H7 (cell line): ENCODE data around the gene SRBD1. TPM values are rescaled to one million over a fixed set of nuclear protein-coding genes. Genes with fewer than 3 reads are reported as not detected.
A peak's percentile ranks its signal among the peaks of the same experiment; 100 is the strongest.
"Not testable (repeated sequence)": the region's sequence is repeated elsewhere in the genome, so short reads cannot be mapped to it uniquely, and the experiment has no call there.

Experiments used
- DNase-seq: peaks from one replicate; pipeline ENCODE4 v3.0.0; 2012
- H3K27me3 ChIP-seq: 2 replicates; pipeline ENCODE4 v1.6.0; 2011; ENCODE audit warnings: mild to moderate bottlenecking, low read length; ENCODE audit not compliant: control insufficient read depth, insufficient read depth
- H3K36me3 ChIP-seq: replicated peaks from 2 replicates; pipeline ENCODE4 v1.5.1; 2011; ENCODE audit warnings: low read length; ENCODE audit not compliant: control insufficient read depth, insufficient read depth
- H3K4me3 ChIP-seq: 2 replicates; pipeline ENCODE4 v1.5.1; 2011; ENCODE audit warnings: low read depth, mild to moderate bottlenecking, control low read depth, low read length, moderate library complexity; ENCODE audit not compliant: insufficient read depth
- total RNA-seq: library from RNA; depleted of rRNA; stranded (reverse); fragments of >200 nt; shearing (Covaris generic); gene quantifications from 2 replicates; pipeline ENCODE4 v1.2.3, GENCODE V29; 2014

Gene SRBD1
- total RNA-seq, 1 experiment from 2014 or later, result 22.2 TPM

DNA sequence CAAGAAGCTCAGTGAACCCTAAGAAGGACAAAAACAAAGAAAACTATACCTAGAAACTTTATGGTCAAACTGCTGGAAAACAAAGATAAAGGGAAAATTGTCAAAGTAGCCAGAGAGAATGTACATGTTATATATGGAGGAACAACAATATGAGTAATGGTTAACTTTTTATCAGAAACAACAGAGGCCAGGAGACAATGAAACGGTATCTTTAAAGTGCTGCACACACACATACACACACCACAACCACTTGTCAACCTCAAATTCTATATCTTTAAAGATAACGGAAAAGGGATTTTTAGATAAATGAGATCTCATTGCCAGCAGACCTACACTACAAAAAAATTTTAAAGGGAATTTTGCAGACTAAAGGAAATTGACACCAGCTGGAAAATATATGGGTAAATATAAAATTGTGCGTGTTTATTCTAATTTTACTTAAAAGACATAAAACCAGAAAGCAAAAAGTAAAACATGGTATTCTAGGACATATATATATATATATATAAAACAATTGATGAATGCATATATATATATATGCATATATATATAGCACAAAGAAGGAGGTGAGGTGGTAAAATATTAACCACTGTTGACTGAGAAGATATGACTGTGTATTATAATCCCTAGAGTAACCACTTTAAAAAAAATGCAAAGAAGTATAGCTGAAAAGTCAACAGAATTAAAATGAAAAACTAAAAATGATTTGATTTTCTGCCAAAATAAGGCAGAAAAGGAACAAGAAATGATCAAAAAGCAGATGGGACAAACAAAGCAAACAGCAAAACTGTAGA, 172.0 kb downstream of the SRBD1 start:
- H3K4me3 ChIP-seq, result no peak overlapping the region
- no peaks in the 10 kb centered on the region for H3K27me3 ChIP-seq
- no peak for DNase-seq
- no peaks in the 10 kb centered on the region for H3K36me3 ChIP-seq

DNA sequence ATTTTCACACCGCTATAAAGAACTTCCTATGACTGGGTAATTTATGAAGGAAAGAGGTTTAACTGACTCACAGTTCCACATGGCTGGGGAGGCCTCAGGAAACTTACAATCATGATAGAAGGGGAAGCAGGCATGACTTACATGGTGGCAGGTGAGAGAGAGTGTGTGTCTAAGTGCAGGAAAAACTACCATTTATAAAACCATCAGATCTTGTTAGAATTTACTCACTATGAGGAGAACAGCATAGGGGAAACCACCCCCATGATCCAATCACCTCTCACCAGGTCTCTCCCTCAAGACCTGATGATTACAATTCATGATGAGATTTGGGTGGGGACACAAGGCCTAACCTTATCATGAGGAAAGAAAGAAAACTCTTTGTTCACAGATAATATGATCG, 174.6 kb downstream of the SRBD1 start:
- no peak overlapping the region for H3K4me3 ChIP-seq
- H3K27me3 ChIP-seq, result no peaks in the 10 kb centered on the region
- H3K36me3 ChIP-seq, result no peaks in the 10 kb centered on the region
- DNase-seq, result no peak

DNA sequence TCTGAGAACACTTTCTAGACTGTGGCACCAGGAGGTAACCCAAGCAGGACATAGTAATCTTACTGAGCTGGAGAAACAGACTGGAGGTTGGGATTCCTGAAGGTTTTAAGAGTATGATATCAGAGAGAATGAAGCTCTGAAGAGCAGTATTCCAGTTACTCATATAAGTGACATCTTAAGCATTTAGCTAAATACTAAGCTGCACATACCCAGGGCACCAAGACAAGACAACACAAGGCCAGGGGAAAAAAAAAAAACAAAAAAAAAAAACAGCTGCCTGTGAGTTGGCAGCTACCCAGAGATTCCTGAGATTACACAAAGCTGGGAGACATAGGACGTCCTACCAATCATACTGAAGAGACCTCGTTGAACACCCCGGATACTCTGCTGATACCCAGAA, 175.8 kb downstream of the SRBD1 start:
- H3K4me3 ChIP-seq, result no peak overlapping the region
- no peaks in the 10 kb centered on the region for H3K36me3 ChIP-seq
- no peaks in the 10 kb centered on the region for H3K27me3 ChIP-seq
- no peak for DNase-seq

DNA sequence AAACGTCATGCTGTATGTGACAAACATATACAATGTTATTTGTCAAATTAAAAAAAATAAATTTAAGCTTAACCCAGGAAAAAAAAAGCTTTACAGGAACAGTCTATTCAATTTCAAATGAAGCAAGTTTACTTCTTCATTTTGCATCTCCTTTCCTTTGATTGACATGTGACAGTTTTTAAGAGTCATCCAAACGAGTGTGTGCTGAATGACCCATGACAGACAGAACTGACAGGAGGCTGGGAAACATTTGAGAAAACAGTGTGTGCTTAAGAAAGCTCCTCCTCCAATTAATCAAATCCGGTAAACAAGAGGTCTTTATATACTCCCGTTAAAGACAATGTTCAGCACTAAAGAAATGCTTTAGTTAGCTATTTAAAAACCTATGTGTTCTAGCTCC, 177.7 kb downstream of the SRBD1 start:
- H3K36me3 ChIP-seq, result no peaks in the 10 kb centered on the region
- H3K27me3 ChIP-seq, result no peaks in the 10 kb centered on the region
- no peak for DNase-seq
- no peak overlapping the region for H3K4me3 ChIP-seq

DNA sequence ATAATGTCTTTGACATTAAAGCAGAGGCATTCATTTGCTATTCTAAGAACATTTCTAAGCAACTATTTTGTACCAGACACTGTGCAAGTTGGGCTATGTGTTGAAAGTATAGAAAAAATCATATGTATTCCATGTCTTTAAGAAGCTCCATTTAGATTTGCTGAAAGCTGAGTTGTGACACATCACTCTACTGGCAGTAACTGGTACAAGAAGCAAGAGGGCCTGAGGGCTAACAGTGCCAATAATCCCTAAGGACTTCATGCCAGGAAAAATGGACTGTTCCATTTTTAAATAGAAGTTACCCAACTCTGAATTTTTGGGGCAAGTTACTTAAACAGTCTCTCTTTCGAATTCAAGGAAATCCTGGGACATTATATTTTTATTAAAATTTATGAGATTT, 178.7 kb downstream of the SRBD1 start:
- DNase-seq, result no peak
- no peaks in the 10 kb centered on the region for H3K36me3 ChIP-seq
- no peak overlapping the region for H3K4me3 ChIP-seq
- H3K27me3 ChIP-seq, result no peaks in the 10 kb centered on the region

DNA sequence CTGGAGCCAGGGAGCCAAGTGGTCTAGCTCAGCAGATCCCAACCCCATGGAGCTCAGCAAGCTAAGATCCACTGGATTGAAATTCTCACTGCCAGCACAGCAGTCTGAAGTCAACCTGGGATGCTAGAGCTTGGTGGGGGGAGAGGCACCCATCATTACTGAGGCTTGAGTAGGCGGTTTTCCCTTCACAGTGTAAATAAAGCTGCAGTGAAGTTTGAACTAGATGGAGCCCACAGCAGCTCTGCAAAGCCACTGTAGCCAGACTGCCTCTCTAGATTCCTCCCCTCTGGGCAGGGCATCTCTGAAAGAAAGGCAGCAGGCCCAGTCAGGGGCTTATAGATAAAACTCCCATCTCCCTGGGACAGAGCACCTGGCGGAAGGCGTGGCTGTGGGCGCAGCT, 185.0 kb downstream of the SRBD1 start:
- H3K4me3 ChIP-seq, DNase-seq, H3K27me3 ChIP-seq, H3K36me3 ChIP-seq: not testable (repeated sequence)

DNA sequence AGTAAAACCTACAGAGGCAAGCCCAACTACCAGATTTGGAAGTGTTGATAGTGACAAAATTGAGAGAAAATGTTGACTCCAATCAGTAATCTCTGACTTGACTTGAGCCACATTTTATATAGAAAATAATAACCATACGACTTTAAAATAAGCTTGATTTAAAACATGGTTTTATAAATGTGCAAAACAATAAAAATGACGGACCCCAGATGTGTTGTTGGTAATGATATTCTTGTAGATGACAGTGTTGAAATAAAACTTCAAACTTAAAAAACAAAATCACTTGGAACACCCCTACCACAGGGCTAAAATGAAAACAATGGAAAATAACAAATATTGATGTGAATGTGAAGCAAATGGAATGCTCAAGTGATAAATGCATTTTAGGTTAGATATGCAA, 188.1 kb downstream of the SRBD1 start:
- Histone ChIP-seq H3K36me3 (no peaks in the 10 kb centered on the region), H3K27me3 (no peaks in the 10 kb centered on the region), H3K4me3 (no peak overlapping the region)
- no peak for DNase-seq

DNA sequence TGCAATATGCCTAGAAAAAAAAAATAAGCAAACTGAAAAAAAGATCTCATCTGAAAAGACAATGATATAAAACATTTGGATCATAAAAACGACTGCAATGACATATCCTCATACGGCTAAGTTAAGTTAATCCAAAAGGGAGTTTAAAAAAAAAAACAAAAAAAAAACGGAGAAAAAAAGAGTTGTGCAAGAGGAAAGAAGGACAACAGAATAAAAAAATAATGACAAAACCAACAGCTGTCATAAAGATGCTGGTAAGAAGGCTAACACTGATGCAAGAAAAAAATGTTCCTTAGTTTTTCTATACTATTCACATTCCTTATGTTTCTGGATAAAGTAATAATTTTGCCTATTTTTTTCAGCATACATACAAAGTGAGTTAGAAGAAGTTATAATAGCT, 192.5 kb downstream of the SRBD1 start:
- H3K36me3 ChIP-seq, result peaks cover 1% of the 10 kb centered on the region; the same call in 1 of the 2 replicates
- DNase-seq, result no peak
- H3K4me3 ChIP-seq, result no peak overlapping the region

DNA sequence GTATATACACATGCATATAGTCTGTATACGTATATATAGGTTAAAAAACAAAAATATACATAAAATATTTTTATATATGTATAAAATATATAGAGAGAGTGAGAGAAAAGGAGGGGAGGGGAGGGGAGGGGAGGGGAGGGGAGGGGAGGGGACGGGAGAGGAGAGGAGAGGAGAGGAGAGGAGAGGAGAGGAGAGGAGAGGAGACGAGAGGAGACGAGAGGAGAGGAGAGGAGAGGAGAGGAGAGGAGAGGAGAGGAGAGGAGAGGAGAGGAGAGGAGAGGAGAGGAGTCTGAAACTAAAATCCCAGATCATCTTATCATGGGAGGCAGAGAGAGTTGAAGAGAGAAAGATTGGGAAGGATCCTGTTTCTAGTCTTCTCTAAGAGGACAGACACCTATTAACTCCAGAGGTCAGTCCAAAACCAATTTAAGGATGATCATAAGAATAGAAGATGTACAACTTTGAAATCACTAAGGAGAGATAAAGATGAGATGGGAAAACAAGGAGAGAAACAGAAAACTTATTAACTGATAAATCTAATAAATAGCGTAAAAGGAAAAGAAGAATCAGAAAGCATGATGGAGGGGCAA, 195.4 kb downstream of the SRBD1 start:
- DNase-seq, result no peak
- H3K36me3 ChIP-seq, result peaks cover 1% of the 10 kb centered on the region; the same call in 1 of the 2 replicates
- H3K27me3 ChIP-seq, result no peaks in the 10 kb centered on the region
- no peak overlapping the region for H3K4me3 ChIP-seq

More for the DNA sequence above, 192.5 kb downstream of the SRBD1 start:
- H3K27me3 ChIP-seq, result no peaks in the 10 kb centered on the region

DNA sequence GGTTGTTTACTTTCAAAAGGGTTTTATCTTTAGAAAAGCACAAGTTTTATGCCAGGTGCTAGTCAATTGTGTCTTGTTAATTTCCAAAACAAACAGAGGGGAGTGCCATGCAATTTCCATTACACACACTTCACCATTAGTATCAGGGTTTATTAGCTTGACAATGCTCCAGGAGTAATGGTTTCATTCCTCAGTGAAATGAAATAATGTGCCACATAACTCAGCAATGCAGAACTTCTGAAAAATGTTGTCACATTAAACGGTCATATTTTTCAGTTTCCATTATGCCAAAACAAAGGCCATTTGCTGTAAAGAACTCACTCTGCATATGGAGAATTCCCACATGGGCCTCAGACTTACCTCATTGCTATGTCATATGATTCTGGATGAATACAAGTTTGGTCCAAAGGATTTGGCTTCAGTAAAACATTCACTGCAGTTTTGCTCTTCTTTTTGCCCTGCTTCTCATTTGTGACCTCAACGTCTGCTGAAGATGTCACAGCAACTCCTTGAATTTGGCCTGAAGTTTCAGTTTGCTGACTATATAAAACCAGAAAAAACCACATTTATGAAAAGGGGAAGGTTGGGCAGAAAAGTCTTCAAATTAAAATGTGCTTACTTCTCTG, 198.2 kb downstream of the SRBD1 start:
- peak; percentile 8 for DNase-seq
- no peak overlapping the region for H3K4me3 ChIP-seq
- no peaks in the 10 kb centered on the region for H3K27me3 ChIP-seq
- H3K36me3 ChIP-seq, result peaks cover 1% of the 10 kb centered on the region; the same call in 1 of the 2 replicates

DNA sequence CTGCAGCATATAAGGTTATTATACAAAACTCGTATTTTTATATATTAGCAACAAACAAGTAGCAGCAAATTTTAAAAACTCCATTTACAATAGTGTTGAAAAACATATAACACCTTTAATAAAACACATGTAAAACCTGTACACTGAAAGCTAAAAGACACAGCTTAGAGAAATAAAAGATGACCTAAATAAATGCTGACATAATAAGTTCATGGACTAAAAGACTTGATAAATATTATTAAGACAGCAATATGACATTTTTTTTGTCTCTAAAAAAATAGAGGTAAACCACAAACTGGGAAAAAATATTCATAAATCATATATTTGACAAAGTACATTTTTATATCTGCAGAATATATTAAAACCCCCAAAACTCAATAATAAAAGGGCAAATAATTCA, 201.4 kb downstream of the SRBD1 start:
- Histone ChIP-seq H3K4me3 (no peak overlapping the region), H3K36me3 (no peaks in the 10 kb centered on the region), H3K27me3 (no peaks in the 10 kb centered on the region)
- DNase-seq, result no peak

DNA sequence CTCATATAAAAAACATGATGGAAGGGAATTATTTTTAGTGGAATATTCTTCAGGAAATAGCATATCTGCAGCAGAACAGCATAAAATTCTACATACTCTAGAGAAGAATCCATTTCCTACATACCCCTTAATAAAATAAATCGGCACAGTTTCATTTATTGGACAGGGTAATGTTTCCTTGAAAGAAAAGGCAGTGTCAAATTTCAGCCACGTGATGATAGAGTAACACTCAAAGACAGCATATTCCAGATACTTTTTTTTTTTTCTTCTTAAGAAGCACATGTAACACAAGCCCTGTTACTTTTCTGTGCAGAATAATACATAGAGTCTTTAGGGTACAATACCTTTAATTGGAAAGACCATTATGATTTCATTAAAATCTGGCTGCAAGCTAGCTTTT, 204.4 kb downstream of the SRBD1 start:
- no peak for DNase-seq
- no peaks in the 10 kb centered on the region for H3K36me3 ChIP-seq
- H3K27me3 ChIP-seq, result no peaks in the 10 kb centered on the region
- H3K4me3 ChIP-seq, result no peak overlapping the region

DNA sequence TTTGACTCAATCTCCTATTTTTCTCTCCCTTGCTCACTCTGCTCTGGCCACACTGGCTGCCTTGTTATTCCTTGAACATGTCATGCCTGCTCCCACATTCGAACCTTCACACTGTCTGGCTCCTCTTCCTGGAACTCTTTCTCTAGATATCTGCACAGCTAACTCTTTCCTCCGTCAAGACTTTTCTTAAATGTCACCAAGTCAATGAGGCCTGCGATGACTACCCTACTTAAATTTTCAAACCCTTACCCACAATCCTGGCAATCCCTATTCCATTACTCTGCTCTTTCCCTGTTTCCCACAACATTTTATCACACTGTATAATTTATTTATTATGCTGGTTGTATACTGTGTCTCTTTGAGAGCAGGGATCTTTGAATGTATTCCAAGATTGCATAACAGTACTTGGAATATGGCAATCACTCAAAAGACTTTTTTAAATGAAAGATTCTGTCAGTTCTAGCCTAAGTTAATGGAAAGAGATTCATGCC, 206.2 kb downstream of the SRBD1 start:
- Histone ChIP-seq H3K36me3 (no peaks in the 10 kb centered on the region), H3K27me3 (no peaks in the 10 kb centered on the region), H3K4me3 (no peak overlapping the region)
- DNase-seq, result no peak

DNA sequence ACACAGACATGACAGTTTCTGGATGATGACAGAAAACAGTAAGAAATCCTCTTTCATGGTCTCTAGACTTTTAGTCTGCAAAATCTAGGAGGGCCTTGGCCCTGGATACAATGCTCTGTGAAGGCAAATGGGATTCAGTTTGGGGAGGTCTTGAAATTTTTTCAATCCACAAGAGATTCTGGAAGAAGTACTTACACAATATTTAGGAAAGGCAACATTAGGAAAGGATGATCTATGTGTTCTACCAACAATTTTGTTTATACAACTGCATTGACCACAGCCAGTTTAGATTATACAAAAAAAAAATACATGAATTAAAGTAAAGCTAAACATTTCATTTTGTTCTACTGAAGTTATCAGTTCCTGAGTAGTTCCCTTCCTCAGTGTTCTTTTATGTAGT, 208.0 kb downstream of the SRBD1 start:
- H3K36me3 ChIP-seq, result no peaks in the 10 kb centered on the region

DNA sequence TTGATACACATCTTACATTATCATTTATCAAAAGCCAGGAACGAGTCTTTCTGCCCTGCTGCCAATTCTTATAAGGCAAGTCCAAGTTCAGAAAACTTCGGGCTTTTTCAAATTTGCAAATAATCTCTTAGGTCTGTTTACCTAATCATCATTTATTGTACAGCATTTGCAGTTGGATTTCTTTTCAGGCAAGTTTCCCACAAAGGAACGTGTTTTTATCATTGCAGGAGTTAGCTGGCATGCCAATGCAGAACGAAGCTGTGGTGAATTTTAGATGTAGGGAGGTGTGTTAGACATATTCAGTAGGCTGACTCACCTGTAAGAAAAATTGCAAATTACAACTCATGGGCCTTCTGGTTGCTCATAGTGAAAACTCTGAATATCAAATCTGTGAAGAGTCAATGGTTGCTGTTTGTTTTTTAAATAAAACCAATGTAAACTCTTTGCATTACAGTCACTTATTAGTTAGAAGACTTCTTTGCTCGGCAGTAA, 209.6 kb downstream of the SRBD1 start:
- no peaks in the 10 kb centered on the region for H3K27me3 ChIP-seq
- no peak for DNase-seq
- H3K4me3 ChIP-seq, result no peak overlapping the region
- no peaks in the 10 kb centered on the region for H3K36me3 ChIP-seq

More for the DNA sequence above, 208.0 kb downstream of the SRBD1 start:
- Histone ChIP-seq H3K27me3 (no peaks in the 10 kb centered on the region), H3K4me3 (no peak overlapping the region)
- DNase-seq, result no peak
